Endothelial cell of umbilical vein (primary cell): ENCODE results near the gene RPLP1. TPM values are rescaled to one million over a fixed set of nuclear protein-coding genes. Genes with fewer than 3 reads are reported as not detected.
A peak's percentile ranks its signal among the peaks of the same experiment; 100 is the strongest.

Experiments
- BruUV-seq: library from RNA; stranded (reverse); fragments of 400-500 nt; replicated peaks from 2 replicates; lab custom pipeline; 2021; lab: Mats Ljungman, UMichigan
- CTCF ChIA-PET: fragments of 300-600, 350-600 bp; sonication (Branson Sonifier 250); formaldehyde crosslinking; loops from one replicate; lab custom pipeline; 2021; ENCODE audit warnings: antibody characterized with exemption, inconsistent platforms; lab: Charles Lee
- POLR2A ChIA-PET: fragments of 300-600, 350-600 bp; sonication (Branson Sonifier 250); formaldehyde crosslinking; loops from one replicate; lab custom pipeline; 2021; ENCODE audit warnings: antibody characterized with exemption, inconsistent platforms; lab: Charles Lee
- DNase-seq: peaks from one replicate; pipeline ENCODE4 v3.0.0-alpha.2; 2011; ENCODE audit warnings: low read depth, low spot score
- FAIRE-seq: peaks from 2 replicates; lab custom pipeline; 2011; peaks lifted over from hg19 to GRCh38; lab: Jason Lieb, UNC
- H2AFZ ChIP-seq: 2 replicates; pipeline ENCODE4 v1.6.0; 2012; ENCODE audit warnings: low read depth, low read length, control low read depth, inconsistent platforms
- H3K27ac ChIP-seq: 2 replicates; pipeline ENCODE4 v1.5.1; 2011; ENCODE audit warnings: low read depth, mild to moderate bottlenecking, control low read depth, low read length, moderate library complexity; ENCODE audit not compliant: insufficient read depth
- H3K27me3 ChIP-seq, 2 experiments: 2 replicates each; pipeline versions ENCODE4 v1.6.0 to v1.6.1; 2011; ENCODE audit warnings: low read length in 2 of 2, mixed read lengths in 1 of 2; ENCODE audit not compliant: control insufficient read depth in 2 of 2, insufficient read depth in 2 of 2
- H3K36me3 ChIP-seq, 2 experiments: 2 replicates in 1 of 2; 3 replicates in 1 of 2; pipeline ENCODE4 v1.5.1; 2011; ENCODE audit warnings: low read length in 2 of 2, mild to moderate bottlenecking in 1 of 2, moderate library complexity in 1 of 2; ENCODE audit not compliant: control insufficient read depth in 2 of 2, insufficient read depth in 2 of 2; ENCODE audit errors: extremely low read depth in 1 of 2
- H3K4me1 ChIP-seq: 3 replicates; pipeline ENCODE4 v1.5.1; 2011; ENCODE audit warnings: mild to moderate bottlenecking, low read length; ENCODE audit not compliant: control insufficient read depth, insufficient read depth; ENCODE audit errors: extremely low read depth
- H3K4me2 ChIP-seq: 2 replicates; pipeline ENCODE4 v1.6.1; 2011; ENCODE audit warnings: low read length, control low read depth, mixed read lengths; ENCODE audit not compliant: insufficient read depth
- H3K4me3 ChIP-seq, 3 experiments: fragments of 200-600 bp in 1 of 3; sonication (generic), shearing (Covaris generic) in 1 of 3; replicated peaks in 1 of 3; 2 replicates each; pipeline ENCODE4 v1.5.1; 2011 to 2016; ENCODE audit warnings: control low read depth in 3 of 3, low read length in 3 of 3, mild to moderate bottlenecking in 2 of 3, inconsistent platforms in 1 of 3, low read depth in 1 of 3, moderate library complexity in 1 of 3; ENCODE audit not compliant: insufficient read depth in 1 of 3
- H3K79me2 ChIP-seq: 2 replicates; pipeline ENCODE4 v1.6.0; 2012; ENCODE audit warnings: low read length, inconsistent platforms; ENCODE audit not compliant: control insufficient read depth, insufficient read depth
- H3K9ac ChIP-seq: replicated peaks from 2 replicates; pipeline ENCODE3; 2011; ENCODE audit warnings: low read length, control low read depth; ENCODE audit not compliant: insufficient read depth; ENCODE audit errors: extremely low read depth
- H3K9me1 ChIP-seq: replicated peaks from 3 replicates; pipeline ENCODE4 v1.6.0; 2011; ENCODE audit warnings: mild to moderate bottlenecking, low read length; ENCODE audit not compliant: control insufficient read depth, insufficient read depth; ENCODE audit errors: extremely low read depth
- H3K9me3 ChIP-seq: replicated peaks from 2 replicates; pipeline ENCODE4 v1.5.1; 2012; ENCODE audit warnings: low read length, inconsistent platforms; ENCODE audit not compliant: control insufficient read depth, insufficient read depth
- H4K20me1 ChIP-seq: replicated peaks from 2 replicates; pipeline ENCODE3; 2011; ENCODE audit warnings: mild to moderate bottlenecking, low read length; ENCODE audit not compliant: control insufficient read depth, insufficient read depth; ENCODE audit errors: extremely low read depth
- CTCF ChIP-seq, 2 donors: IDR thresholded peaks; 1 replicate in 1 of 2; 2 replicates in 1 of 2; pipeline ENCODE4 v1.5.1; 2011; ENCODE audit warnings: low read length in 2 of 2, mild to moderate bottlenecking in 2 of 2, moderate library complexity in 2 of 2, control low read depth in 1 of 2, inconsistent platforms in 1 of 2, low read depth in 1 of 2; ENCODE audit not compliant: insufficient read depth in 1 of 2; ENCODE audit errors: extremely low read depth in 1 of 2
- EZH2 ChIP-seq: IDR thresholded peaks from 2 replicates; pipeline ENCODE4 v1.6.1; 2012; ENCODE audit warnings: borderline replicate concordance, low read depth, mild to moderate bottlenecking, moderate library complexity, low read length, inconsistent platforms; ENCODE audit not compliant: severe bottlenecking
- FOS ChIP-seq: IDR thresholded peaks from 2 replicates; pipeline ENCODE4 v1.6.1; 2011; ENCODE audit warnings: mild to moderate bottlenecking, low read length, moderate library complexity, borderline replicate concordance; ENCODE audit not compliant: insufficient read depth
- GATA2 ChIP-seq: IDR thresholded peaks from 2 replicates; pipeline ENCODE4 v1.7.0; 2011; ENCODE audit warnings: low read depth, mild to moderate bottlenecking, moderate library complexity, mixed read lengths, low read length; ENCODE audit not compliant: insufficient read length, insufficient read depth
- JUN ChIP-seq: IDR thresholded peaks from 2 replicates; pipeline ENCODE4 v1.6.1; 2011; ENCODE audit warnings: borderline replicate concordance, low read depth; ENCODE audit not compliant: insufficient read length, insufficient read depth
- MAX ChIP-seq: IDR thresholded peaks from 2 replicates; pipeline ENCODE4 v1.6.1; 2011; ENCODE audit not compliant: insufficient read depth, insufficient read length
- MYC ChIP-seq: IDR thresholded peaks from one replicate; pipeline ENCODE4 v1.6.1; 2011; ENCODE audit warnings: mild to moderate bottlenecking, low read depth, low read length
- POLR2A ChIP-seq: IDR thresholded peaks from 2 replicates; pipeline ENCODE4 v1.6.1; 2012; ENCODE audit warnings: low read depth, mild to moderate bottlenecking, control low read depth, low read length
- POLR2AphosphoS5 ChIP-seq: IDR thresholded peaks from 2 replicates; pipeline ENCODE4 v1.6.1; 2012; ENCODE audit warnings: low read depth, mild to moderate bottlenecking, control low read depth, low read length, moderate library complexity; ENCODE audit not compliant: insufficient read depth
- dilution Hi-C: fragments of 300-500 bp; cut with MboI; formaldehyde crosslinking; loops from one replicate; pipeline ENCODE4 v1.15.0; 2019; ENCODE audit warnings: low sequenced_read_pairs; ENCODE audit not compliant: extremely low pct_ligation_motif_present
- intact Hi-C: fragments of 100-400 bp; cut with micrococcal nuclease; formaldehyde crosslinking; loops from one replicate; pipeline ENCODE4 v1.10.0; 2022
- polyA plus RNA-seq, 4 experiments: library from polyadenylated mRNA; depleted of rRNA in 3 of 4; stranded (reverse) in 3 of 4; unstranded in 1 of 4; fragments of >200 nt; gene quantifications; 2 replicates each; pipeline versions ENCODE4 v1.2.1 to v1.2.3, GENCODE V29; 2011 to 2012; ENCODE audit warnings: missing spikeins in 1 of 4
- total RNA-seq: library from RNA; stranded (reverse); gene quantifications from 2 replicates; pipeline ENCODE4 v1.2.3, GENCODE V29; 2021

Gene RPLP1
- total and polyA plus RNA-seq, 2 donors (not counting 3 experiments of a cell fraction or from before 2014, with no cell fraction given), result 1,603 to 2,985 TPM

- H2AFZ ChIP-seq, result peak overlapping the region; percentile 33
- peaks cover 15% of the 10 kb centered on the region for H3K4me1 ChIP-seq
- TF ChIP-seq FOS (peak; percentile 85), POLR2A (no peak), MAX (no peak), JUN (peak; percentile 31), EZH2 (no peak), MYC (no peak), CTCF (IDR thresholded peaks at IDR 0.05; ENCODE audit: extremely low read depth in 1 of 2, insufficient read depth in 1 of 2, low read depth in 1 of 2, low read length in 2 of 2) (no peak), POLR2AphosphoS5 (peak; percentile 17), GATA2 (peak; percentile 78)
- peak overlapping the region; percentile 33 for H3K4me2 ChIP-seq
- H3K79me2 ChIP-seq, result no peaks in the 10 kb centered on the region
- H4K20me1 ChIP-seq, result no peaks in the 10 kb centered on the region
- H3K9ac ChIP-seq, result no peak overlapping the region
- no peaks in the 10 kb centered on the region for H3K27me3 ChIP-seq
- H3K4me3 ChIP-seq, result no peak overlapping the region
- dilution Hi-C loops (no loop called here), intact Hi-C loops (loop anchor here (2.0 to 10.0 kb wide), 3 partner anchors 625 to 1181 kb away; no protein-coding TSS in a partner anchor)
- DNase-seq (peak; percentile 55), FAIRE-seq (peak; percentile 90)
- H3K27ac ChIP-seq, result no peak overlapping the region
- CTCF ChIA-PET, result interaction anchor here (0.9 to 5.3 kb wide), 5 partner anchors 8 to 993 kb away, joined by 3 to 36 read pairs (median 4); partner anchors contain the start of gene TLE3
- no peaks in the 10 kb centered on the region for H3K9me1 ChIP-seq
- POLR2A ChIA-PET, result no interaction called here
- H3K9me3 ChIP-seq, result no peaks in the 10 kb centered on the region
- H3K36me3 ChIP-seq, result no peaks in the 10 kb centered on the region
- BruUV-seq, result no TSS peak
Observed at GRCh38 chr15:69474291-69474690, 21.7 kb downstream of the RPLP1 start.
